AG04449 (cell line): ENCODE measurements around the gene AGFG1.

ENCODE experiments used
- CTCF ChIA-PET: fragments of 350-600 bp; formaldehyde crosslinking; extraction: SDS; loops from one replicate; lab custom pipeline; 2021; ENCODE audit warnings: antibody characterized with exemption; lab: Yijun Ruan, JAX
- POLR2A ChIA-PET: fragments of 400-600, 350-600 bp; formaldehyde crosslinking; extraction: SDS; loops from one replicate; lab custom pipeline; 2020; ENCODE audit warnings: antibody characterized with exemption, inconsistent platforms; lab: Yijun Ruan, JAX
- DNase-seq: peaks from one replicate; pipeline ENCODE4 v3.0.0-alpha.2; 2010; ENCODE audit warnings: low read depth, low spot score
- H3K4me3 ChIP-seq: 2 replicates; pipeline ENCODE4 v1.5.1; 2011; ENCODE audit warnings: low read depth, mild to moderate bottlenecking, control low read depth, low read length
- TF ChIP-seq, protein P1 (sequence below): IDR thresholded peaks from one replicate; pipeline ENCODE4 v1.5.1; 2011; ENCODE audit warnings: mild to moderate bottlenecking, moderate library complexity, low read length, control low read depth, inconsistent platforms; ENCODE audit not compliant: insufficient read depth; ENCODE audit errors: missing control alignments

The AGFG1 gene

GRCh38 chr2:227473806-227474205 is 1.9 kb downstream of the AGFG1 start:
- H3K4me3 ChIP-seq, result peak overlapping the region; percentile 86
- ChIA-PET POLR2A (no interaction called here), CTCF (interaction anchor here (0.9 to 1.3 kb wide), 7 partner anchors 8 to 80 kb away, joined by 3 to 5 read pairs (median 4); no protein-coding TSS in a partner anchor)
- no peak for DNase-seq
- TF ChIP-seq, protein P1, sequence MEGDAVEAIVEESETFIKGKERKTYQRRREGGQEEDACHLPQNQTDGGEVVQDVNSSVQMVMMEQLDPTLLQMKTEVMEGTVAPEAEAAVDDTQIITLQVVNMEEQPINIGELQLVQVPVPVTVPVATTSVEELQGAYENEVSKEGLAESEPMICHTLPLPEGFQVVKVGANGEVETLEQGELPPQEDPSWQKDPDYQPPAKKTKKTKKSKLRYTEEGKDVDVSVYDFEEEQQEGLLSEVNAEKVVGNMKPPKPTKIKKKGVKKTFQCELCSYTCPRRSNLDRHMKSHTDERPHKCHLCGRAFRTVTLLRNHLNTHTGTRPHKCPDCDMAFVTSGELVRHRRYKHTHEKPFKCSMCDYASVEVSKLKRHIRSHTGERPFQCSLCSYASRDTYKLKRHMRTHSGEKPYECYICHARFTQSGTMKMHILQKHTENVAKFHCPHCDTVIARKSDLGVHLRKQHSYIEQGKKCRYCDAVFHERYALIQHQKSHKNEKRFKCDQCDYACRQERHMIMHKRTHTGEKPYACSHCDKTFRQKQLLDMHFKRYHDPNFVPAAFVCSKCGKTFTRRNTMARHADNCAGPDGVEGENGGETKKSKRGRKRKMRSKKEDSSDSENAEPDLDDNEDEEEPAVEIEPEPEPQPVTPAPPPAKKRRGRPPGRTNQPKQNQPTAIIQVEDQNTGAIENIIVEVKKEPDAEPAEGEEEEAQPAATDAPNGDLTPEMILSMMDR, result no peak

- no peak overlapping the region for H3K4me3 ChIP-seq
- TF ChIP-seq, protein P1, result no peak
- CTCF ChIA-PET, result interaction anchor here (1.0 to 2.2 kb wide), 4 partner anchors 18 to 292 kb away, joined by 3 to 8 read pairs (median 3); no protein-coding TSS in a partner anchor
- POLR2A ChIA-PET, result no interaction called here
- DNase-seq, result no peak
These were observed 2.5 kb downstream of the AGFG1 start for GRCh38 chr2:227474410-227474809.

DNA sequence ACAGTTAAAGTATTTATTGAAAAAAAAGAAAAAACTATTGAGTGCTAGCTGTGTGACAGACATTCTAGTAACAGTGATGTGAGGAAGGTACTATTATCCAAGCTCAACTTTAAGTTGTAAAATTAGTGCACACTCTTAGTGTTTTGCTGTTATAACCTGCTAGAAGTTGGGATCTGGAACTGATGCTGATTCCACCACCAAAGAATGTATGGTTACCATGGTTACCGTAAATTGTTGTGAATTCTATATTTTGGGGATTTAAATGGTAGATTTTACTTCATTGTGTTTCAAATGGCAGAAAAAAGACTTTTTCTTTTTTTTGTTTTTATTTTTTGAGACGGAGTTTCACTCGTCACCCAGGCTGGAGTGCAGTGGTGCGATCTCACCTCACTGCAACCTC is 5.3 kb downstream of the AGFG1 start:
- TF ChIP-seq, protein P1, result no peak
- CTCF ChIA-PET, result interaction anchor here (0.9 kb wide), 1 partner anchor 289 kb away, joined by 3 read pairs; no protein-coding TSS in a partner anchor
- POLR2A ChIA-PET, result no interaction called here
- H3K4me3 ChIP-seq, result no peak overlapping the region
- DNase-seq, result no peak

DNA sequence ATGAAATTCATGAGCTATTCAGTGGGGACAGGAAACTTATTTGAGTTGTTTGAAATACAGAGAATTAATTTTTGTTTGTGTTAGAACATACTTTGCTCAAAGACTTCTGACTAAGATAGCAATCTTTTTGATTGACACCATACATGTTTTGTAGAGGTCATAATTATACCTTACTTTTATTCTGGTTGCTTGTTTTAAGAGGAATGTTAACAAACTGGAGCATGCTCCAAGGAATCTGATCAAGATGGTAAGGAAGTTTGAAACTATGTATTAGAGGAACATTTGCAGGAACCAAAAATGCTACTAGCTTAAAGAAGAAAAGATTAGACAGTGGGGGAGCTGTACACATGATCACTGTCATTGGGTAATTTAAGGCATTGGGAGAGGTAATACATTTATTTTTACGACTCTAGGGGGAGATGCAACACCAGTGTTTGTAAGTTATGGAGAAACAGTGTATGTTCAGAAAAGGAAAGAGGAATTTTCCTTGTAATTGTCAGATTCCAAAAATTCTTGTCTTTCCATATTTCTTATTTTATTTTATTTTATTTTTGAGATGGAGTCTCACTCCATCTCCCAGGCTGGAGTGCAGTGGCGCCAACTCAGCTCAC is 8.0 kb downstream of the AGFG1 start:
- H3K4me3 ChIP-seq, result no peak overlapping the region
- DNase-seq, result no peak
- ChIA-PET POLR2A (no interaction called here), CTCF (interaction anchor here (0.9 to 3.1 kb wide), 8 partner anchors 9 to 286 kb away, joined by 3 to 17 read pairs (median 6); partner anchors contain the start of gene AGFG1)
- TF ChIP-seq, protein P1, result no peak

GRCh38 chr2:227480528-227480927 is 8.6 kb downstream of the AGFG1 start:
- ChIA-PET POLR2A (no interaction called here), CTCF (interaction anchor here (0.9 to 3.1 kb wide), 6 partner anchors 9 to 286 kb away, joined by 5 to 17 read pairs (median 7); partner anchors contain the start of gene AGFG1)
- no peak for DNase-seq
- H3K4me3 ChIP-seq, result no peak overlapping the region
- TF ChIP-seq, protein P1, result no peak

DNA sequence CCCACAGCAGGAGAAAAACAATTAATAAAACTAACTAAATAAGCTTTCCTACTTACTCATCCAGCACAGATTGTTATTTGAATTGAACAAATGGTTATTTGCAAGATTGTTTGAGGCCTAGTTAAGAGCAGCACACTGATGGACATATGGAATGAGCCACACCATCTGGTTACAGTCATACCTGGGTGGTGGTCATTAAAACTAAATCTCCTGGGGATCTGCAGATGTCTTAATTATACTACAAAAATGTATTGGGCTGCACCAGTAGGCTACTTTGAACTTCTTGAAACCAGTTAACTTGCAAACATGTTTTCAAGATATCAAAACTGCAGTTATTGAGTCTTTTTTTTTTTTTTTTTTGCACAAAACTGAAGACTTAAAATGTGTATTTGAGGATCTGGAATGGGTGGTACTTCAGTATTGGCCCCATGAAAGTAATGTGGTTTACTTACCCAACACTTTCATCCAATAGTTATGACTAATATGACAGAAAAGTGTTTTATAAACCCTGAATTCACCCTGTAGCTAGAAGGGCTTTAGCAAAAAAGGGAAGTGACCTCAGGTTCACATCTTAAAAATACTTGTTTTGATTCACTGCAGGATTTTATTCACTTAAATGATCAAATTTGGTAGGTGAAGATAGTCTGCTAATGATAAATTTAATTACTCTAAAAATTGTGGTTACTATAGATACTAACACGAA is 10.8 kb downstream of the AGFG1 start:
- POLR2A ChIA-PET, result no interaction called here
- CTCF ChIA-PET, result no interaction called here
- no peak for DNase-seq
- H3K4me3 ChIP-seq, result no peak overlapping the region
- TF ChIP-seq, protein P1, result no peak
